ENCODE measurements around the gene FAM227B.

- TF ChIP-seq CTCF (IDR thresholded peaks at IDR 0.05) (no peak), POLR2AphosphoS5 (IDR thresholded peaks at IDR 0.05) (no peak)
These were observed 237.4 kb downstream of the FAM227B start for GRCh38 chr15:49383266-49383665.
